IPS-18c (cell line): ENCODE data around the gene FUT7.

Source experiments
- H3K4me3 ChIP-seq: 2 replicates; pipeline ENCODE4 v1.7.0; 2013; ENCODE audit warnings: low read depth, mild to moderate bottlenecking, low read length, moderate library complexity; ENCODE audit not compliant: insufficient read depth
- H3K9me3 ChIP-seq: one replicate; pipeline ENCODE4 v1.6.1; 2013; ENCODE audit warnings: mild to moderate bottlenecking, low read length, moderate library complexity; ENCODE audit not compliant: control insufficient read depth, insufficient read depth

The FUT7 gene

DNA sequence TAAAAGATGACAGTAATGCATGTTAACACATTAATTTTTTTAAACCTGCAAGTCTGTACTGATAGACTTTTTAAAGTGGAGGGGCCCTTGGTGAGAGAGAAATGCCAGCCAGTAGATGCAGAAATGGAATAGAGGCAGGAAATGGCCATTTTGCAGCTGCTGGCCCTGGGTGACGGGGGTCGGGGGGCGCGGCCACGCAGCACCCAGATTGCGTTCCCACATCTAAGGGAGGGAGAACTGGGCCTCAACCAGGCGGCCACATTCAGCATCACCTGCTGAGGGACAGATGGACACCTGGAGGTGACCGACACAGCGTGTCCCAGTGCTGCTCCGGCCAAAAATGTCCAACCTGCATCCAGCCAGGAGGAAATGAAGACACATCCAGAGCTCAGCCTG lies 29.2 kb downstream of the FUT7 start:
- Histone ChIP-seq H3K9me3 (no peaks in the 10 kb centered on the region), H3K4me3 (no peak overlapping the region)

GRCh38 chr9:137001857-137002645 lies 29.8 kb downstream of the FUT7 start:
- no peak overlapping the region for H3K4me3 ChIP-seq
- H3K9me3 ChIP-seq, result no peaks in the 10 kb centered on the region

DNA sequence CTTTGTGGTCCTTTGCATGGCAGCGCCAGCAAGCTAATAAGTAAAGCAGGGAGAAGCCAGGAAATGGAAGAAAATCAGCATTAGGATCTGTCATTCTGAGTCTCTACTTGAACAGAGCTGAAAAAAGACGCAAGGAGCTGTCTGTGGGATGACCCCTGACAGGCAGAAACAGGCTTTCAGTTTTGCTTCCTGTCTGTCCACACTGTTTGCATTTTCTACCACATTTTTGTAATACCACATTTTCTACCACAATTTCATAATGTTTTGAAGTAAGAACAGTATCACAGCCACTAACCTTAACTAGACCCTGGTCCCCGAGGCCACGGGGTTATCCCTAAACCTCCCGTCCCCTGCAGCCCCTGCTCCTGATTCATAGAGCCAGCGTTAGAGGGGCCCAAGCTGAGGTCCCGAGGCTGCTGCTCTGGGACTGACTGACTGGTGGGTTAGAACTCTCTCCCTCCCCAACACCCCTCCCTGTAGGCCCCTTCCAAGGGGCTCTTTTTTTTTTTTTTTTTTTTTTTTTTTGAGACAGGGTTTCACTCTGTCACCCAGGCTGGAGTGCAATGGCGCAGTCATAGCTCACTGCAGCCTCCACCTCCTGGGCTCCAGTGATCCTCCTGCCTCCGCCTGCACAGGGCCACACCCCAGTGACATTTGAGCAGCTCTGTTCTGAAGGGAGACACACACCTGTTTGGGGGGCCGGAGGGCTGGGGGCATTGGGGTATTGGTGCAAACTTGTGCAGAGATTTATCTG lies 31.5 kb downstream of the FUT7 start:
- no peaks in the 10 kb centered on the region for H3K9me3 ChIP-seq
- no peak overlapping the region for H3K4me3 ChIP-seq

- H3K4me3 ChIP-seq, result no peak overlapping the region
These were observed 34.1 kb downstream of the FUT7 start for GRCh38 chr9:136997830-136998234.

GRCh38 chr9:136997371-136997770 lies 34.5 kb downstream of the FUT7 start:
- 0 out of 2 replicates have a peak overlapping the region, but pooled peaks have one; percentile 15 for H3K4me3 ChIP-seq
- no peaks in the 10 kb centered on the region for H3K9me3 ChIP-seq

More at GRCh38 chr9:136997830-136998234, 34.1 kb downstream of the FUT7 start:
- H3K9me3 ChIP-seq, result no peaks in the 10 kb centered on the region

GRCh38 chr9:136996361-136997292 lies 35.3 kb downstream of the FUT7 start, which contains the start of gene CLIC3:
CLIC3 (minus strand) TSS chr9:136996568; CDS start chr9:136996543, 25 bp downstream.
- Histone ChIP-seq H3K4me3 (peak within 1 kb of the TSS; percentile 34), H3K9me3 (no peaks in the 10 kb centered on the region)

DNA sequence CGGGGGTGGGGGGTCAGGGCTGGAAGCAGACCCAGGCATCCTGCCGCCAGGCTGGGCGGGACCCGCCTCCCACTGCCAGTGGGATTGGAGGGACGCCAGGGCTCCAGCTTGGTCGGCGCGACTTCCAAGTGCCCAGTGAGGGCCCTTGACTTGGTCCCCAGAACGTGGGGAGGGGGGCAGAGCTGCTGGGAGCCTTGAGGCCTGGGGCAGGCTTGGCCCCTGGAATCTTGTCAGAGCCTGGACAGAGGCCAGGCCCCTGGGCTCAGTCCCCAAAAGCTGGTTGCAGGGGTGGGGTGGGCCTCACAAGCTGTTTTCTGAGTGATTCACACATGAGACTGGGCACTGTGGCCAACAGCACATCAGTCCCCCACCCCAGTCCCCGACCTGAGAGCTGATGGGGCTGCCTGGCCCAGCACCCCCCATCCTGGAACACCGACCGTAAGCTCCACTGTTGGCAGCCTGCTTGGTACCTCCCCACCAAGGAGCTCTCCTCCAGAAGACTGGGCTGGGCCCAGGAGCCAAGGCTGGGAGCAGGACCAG lies 36.0 kb downstream of the FUT7 start:
- H3K4me3 ChIP-seq, result no peak overlapping the region
- no peaks in the 10 kb centered on the region for H3K9me3 ChIP-seq

GRCh38 chr9:136995362-136995761 lies 36.5 kb downstream of the FUT7 start:
- H3K9me3 ChIP-seq, result no peaks in the 10 kb centered on the region

DNA sequence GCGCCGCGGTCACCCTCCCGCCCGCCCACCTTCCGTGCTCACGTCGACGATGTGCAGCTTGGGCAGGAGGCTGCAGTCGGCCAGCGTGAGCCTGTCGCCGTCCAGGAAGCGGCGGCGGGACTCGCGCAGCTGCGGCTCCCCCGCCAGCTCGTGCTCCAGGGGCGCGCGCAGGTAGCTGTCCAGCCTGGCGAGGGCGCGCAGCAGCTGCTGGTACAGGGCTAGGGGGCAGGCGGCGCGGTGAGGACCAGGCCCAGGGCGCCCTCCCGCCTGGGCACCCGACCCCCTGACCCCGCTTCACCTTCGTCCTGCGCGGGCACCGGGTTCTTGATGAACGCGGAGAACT lies 37.0 kb downstream of the FUT7 start:
- H3K9me3 ChIP-seq, result no peaks in the 10 kb centered on the region
- H3K4me3 ChIP-seq, result no peak overlapping the region

More at GRCh38 chr9:136995362-136995761, 36.5 kb downstream of the FUT7 start:
- H3K4me3 ChIP-seq, result no peak overlapping the region

- no peak overlapping the region for H3K4me3 ChIP-seq
- H3K9me3 ChIP-seq, result no peaks in the 10 kb centered on the region
These were observed 37.6 kb downstream of the FUT7 start for GRCh38 chr9:136994180-136994887.

DNA sequence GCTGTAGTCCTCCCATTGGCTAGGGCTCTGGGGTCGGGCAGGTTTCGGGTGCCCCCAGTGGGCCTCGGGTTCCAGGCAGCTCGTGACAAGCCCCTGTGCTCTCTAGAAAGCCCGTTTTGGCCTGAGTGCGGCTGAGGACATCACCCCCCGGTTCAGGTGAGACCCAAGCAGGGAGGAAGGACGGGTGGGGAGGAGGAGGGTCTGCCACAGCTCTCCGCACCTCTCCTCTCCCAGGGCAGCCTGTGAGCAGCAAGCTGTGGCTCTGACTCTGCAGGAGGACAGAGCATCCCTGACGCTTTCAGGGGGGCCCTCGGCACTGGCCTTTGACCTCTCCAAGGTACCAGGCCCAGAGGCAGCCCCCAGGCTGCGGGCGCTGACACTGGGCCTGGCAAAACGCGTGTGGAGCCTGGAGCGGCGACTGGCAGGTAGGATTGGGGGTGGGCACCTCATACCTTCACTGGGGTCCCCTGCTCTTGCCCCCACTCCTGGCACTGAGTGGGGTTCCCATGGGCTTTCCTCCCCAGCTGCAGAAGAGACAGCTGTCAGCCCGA lies 39.0 kb downstream of the FUT7 start:
- Histone ChIP-seq H3K9me3 (no peaks in the 10 kb centered on the region), H3K4me3 (peak overlapping the region; percentile 89)

GRCh38 chr9:136991993-136992818 lies 39.7 kb downstream of the FUT7 start, which contains the start of gene PAXX:
PAXX (plus strand) TSS chr9:136992422; CDS start chr9:136992444, 22 bp downstream.
- Histone ChIP-seq H3K4me3 (peak within 1 kb of the TSS; percentile 89), H3K9me3 (no peaks in the 10 kb centered on the region)

- H3K4me3 ChIP-seq, result no peak overlapping the region
- no peaks in the 10 kb centered on the region for H3K9me3 ChIP-seq
These were observed 41.5 kb downstream of the FUT7 start for GRCh38 chr9:136990242-136990911.

DNA sequence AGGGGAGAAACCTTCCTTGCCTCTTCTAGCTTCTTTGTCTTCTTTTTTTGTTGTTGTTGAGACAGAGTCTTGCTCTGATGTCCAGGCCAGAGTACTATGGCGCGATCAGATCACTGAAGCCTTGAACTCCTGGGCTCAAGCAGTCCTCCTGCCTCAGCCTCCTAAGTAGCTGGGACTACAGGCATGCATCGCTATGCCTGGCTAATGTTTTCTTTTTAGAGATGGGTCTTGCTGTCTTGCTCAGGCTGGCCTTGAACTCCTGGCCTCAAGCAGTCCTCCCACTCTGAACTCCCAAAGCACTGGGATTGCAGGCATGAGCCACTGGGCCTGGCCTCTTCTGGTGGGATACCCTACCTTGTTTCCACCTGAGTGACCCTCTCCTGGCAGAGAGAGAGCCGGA lies 43.0 kb downstream of the FUT7 start:
- Histone ChIP-seq H3K4me3 (no peak overlapping the region), H3K9me3 (no peaks in the 10 kb centered on the region)

GRCh38 chr9:136985853-136986252 lies 46.0 kb downstream of the FUT7 start:
- no peak overlapping the region for H3K4me3 ChIP-seq
- no peaks in the 10 kb centered on the region for H3K9me3 ChIP-seq
